PC-9 (cell line): ENCODE results near the gene EDRF1. TPM values are rescaled to one million over a fixed set of nuclear protein-coding genes. Genes with fewer than 3 reads are reported as not detected.

Source experiments
- BruUV-seq: library from RNA; stranded (reverse); fragments of 400-500 nt; replicated peaks from 2 replicates; lab custom pipeline; 2021; lab: Mats Ljungman, UMichigan
- CTCF ChIA-PET: fragments of 300-600 bp; sonication (Branson Sonifier 250); formaldehyde crosslinking; loops from one replicate; lab custom pipeline; 2022; ENCODE audit warnings: antibody characterized with exemption; lab: Charles Lee
- POLR2A ChIA-PET: fragments of 300-600 bp; sonication (Branson Sonifier 250); formaldehyde crosslinking; loops from one replicate; lab custom pipeline; 2022; ENCODE audit warnings: antibody characterized with exemption; ENCODE audit not compliant: unreplicated experiment; lab: Charles Lee
- DNase-seq, 2 experiments: peaks; one replicate each; pipeline versions ENCODE4 v3.0.0 to v3.0.0-alpha.2; 2015 to 2022; ENCODE audit warnings: mixed read lengths in 1 of 2
- H2AFZ ChIP-seq: fragments of 200-600 bp; sonication (generic); 2 replicates; pipeline ENCODE4 v1.8.1; 2017; ENCODE audit warnings: antibody characterized with exemption
- H3F3A ChIP-seq: fragments of 200-600 bp; sonication (generic); 2 replicates; pipeline ENCODE4 v1.8.1; 2017; ENCODE audit warnings: antibody characterized with exemption, mild to moderate bottlenecking, low read depth; ENCODE audit not compliant: insufficient read depth
- H3K27ac ChIP-seq: fragments of 200-600 bp; sonication (generic); 2 replicates; pipeline ENCODE4 v1.6.1; 2016; ENCODE audit warnings: mixed run types
- H3K27me3 ChIP-seq: fragments of 200-600 bp; sonication (generic); 2 replicates; pipeline ENCODE4 v1.6.1; 2016; ENCODE audit warnings: low read depth, mixed run types; ENCODE audit not compliant: insufficient read depth
- H3K36me3 ChIP-seq: fragments of 200-600 bp; sonication (generic); 2 replicates; pipeline ENCODE4 v1.6.1; 2016; ENCODE audit warnings: low read depth, mixed run types
- H3K4me1 ChIP-seq: fragments of 200-600 bp; sonication (generic); replicated peaks from 2 replicates; pipeline ENCODE4 v1.6.1; 2016; ENCODE audit warnings: mixed run types; ENCODE audit not compliant: insufficient read depth
- H3K4me2 ChIP-seq: fragments of 200-600 bp; sonication (generic); 2 replicates; pipeline ENCODE4 v1.6.1; 2017; ENCODE audit warnings: mixed run types
- H3K4me3 ChIP-seq: fragments of 200-600 bp; sonication (generic); 2 replicates; pipeline ENCODE4 v1.6.1; 2016; ENCODE audit warnings: mixed run types
- H3K79me2 ChIP-seq: fragments of 200-600 bp; sonication (generic); 2 replicates; pipeline ENCODE4 v1.6.1; 2017; ENCODE audit warnings: low read depth, mixed run types
- H3K9me2 ChIP-seq: fragments of 200-600 bp; sonication (generic); 2 replicates; pipeline ENCODE4 v1.8.1; 2017; ENCODE audit warnings: mild to moderate bottlenecking; ENCODE audit not compliant: insufficient read depth
- H3K9me3 ChIP-seq: fragments of 200-600 bp; sonication (generic); 2 replicates; pipeline ENCODE4 v1.8.1; 2016; ENCODE audit warnings: low read depth; ENCODE audit not compliant: insufficient read depth
- H4K20me1 ChIP-seq: fragments of 200-600 bp; sonication (generic); 2 replicates; pipeline ENCODE4 v1.8.1; 2017; ENCODE audit not compliant: insufficient read depth
- CTCF ChIP-seq: fragments of 200-600 bp; sonication (generic); conservative IDR thresholded peaks from 2 replicates; pipeline ENCODE4 v1.6.1; 2017; ENCODE audit warnings: mixed run types, antibody characterized with exemption, mild to moderate bottlenecking, moderate library complexity
- EZH2 ChIP-seq: fragments of 200-600 bp; sonication (generic); IDR thresholded peaks from 2 replicates; pipeline ENCODE4 v1.8.0; 2017; ENCODE audit warnings: antibody characterized with exemption, low read depth
- intact Hi-C: fragments of 100-400 bp; cut with micrococcal nuclease; formaldehyde crosslinking; loops from one replicate; pipeline ENCODE4 v1.10.0; 2022; ENCODE audit not compliant: unreplicated experiment
- total RNA-seq: library from RNA; stranded (reverse); gene quantifications from 2 replicates; pipeline ENCODE4 v1.2.3, GENCODE V29; 2021

The EDRF1 gene
- total RNA-seq, 1 experiment from 2014 or later = 21.7 TPM

GRCh38 chr10:125738206-125738605, 18.7 kb downstream of the EDRF1 start:
- BruUV-seq = no TSS peak
- Histone ChIP-seq H4K20me1 (no peaks in the 10 kb centered on the region; the same call in 1 of the 2 replicates), H2AFZ (no peak overlapping the region)

GRCh38 chr10:125739994-125740679, 20.6 kb downstream of the EDRF1 start:
- H3K27ac ChIP-seq = no peak overlapping the region
- no peaks in the 10 kb centered on the region; the same call in 1 of the 2 replicates for H4K20me1 ChIP-seq
- no peaks in the 10 kb centered on the region for H3F3A ChIP-seq
- H3K36me3 ChIP-seq = peaks cover 16% of the 10 kb centered on the region; the same call in 1 of the 2 replicates
- no peak overlapping the region for H3K4me2 ChIP-seq
- no peaks in the 10 kb centered on the region for H3K79me2 ChIP-seq
- intact Hi-C loops = no loop called here
- H2AFZ ChIP-seq = no peak overlapping the region
- no peak overlapping the region for H3K4me3 ChIP-seq
- ChIA-PET CTCF (no interaction called here), POLR2A (interaction anchor here (0.6 kb wide), 1 partner anchor 909 kb away, joined by 4 read pairs; no protein-coding TSS in a partner anchor)
- H3K4me1 ChIP-seq = no peaks in the 10 kb centered on the region
- no peak for TF ChIP-seq CTCF
- no peak for TF ChIP-seq EZH2
- H3K9me3 ChIP-seq = no peaks in the 10 kb centered on the region
- BruUV-seq = no TSS peak
- DNase-seq = no peak
- H3K9me2 ChIP-seq = no peaks in the 10 kb centered on the region
- H3K27me3 ChIP-seq = no peaks in the 10 kb centered on the region

More at GRCh38 chr10:125738206-125738605, 18.7 kb downstream of the EDRF1 start:
- H3K36me3 ChIP-seq = peaks cover 21% of the 10 kb centered on the region; the same call in 1 of the 2 replicates
- no peak overlapping the region for H3K27ac ChIP-seq
- no peaks in the 10 kb centered on the region for H3K79me2 ChIP-seq
- no peaks in the 10 kb centered on the region for H3K9me3 ChIP-seq
- no peaks in the 10 kb centered on the region for H3F3A ChIP-seq
- H3K9me2 ChIP-seq = no peaks in the 10 kb centered on the region
- H3K4me3 ChIP-seq = no peak overlapping the region
- no peak overlapping the region for H3K4me2 ChIP-seq
- no peak for TF ChIP-seq EZH2
- no peak for TF ChIP-seq CTCF
- intact Hi-C loops = no loop called here
- ChIA-PET POLR2A (no interaction called here), CTCF (no interaction called here)
- no peak for DNase-seq
- no peaks in the 10 kb centered on the region for H3K4me1 ChIP-seq
- no peaks in the 10 kb centered on the region for H3K27me3 ChIP-seq

- ChIA-PET POLR2A (no interaction called here), CTCF (no interaction called here)
- H3K4me2 ChIP-seq = no peak overlapping the region
- no peaks in the 10 kb centered on the region; the same call in 1 of the 2 replicates for H4K20me1 ChIP-seq
- H3K79me2 ChIP-seq = no peaks in the 10 kb centered on the region
- H3F3A ChIP-seq = no peaks in the 10 kb centered on the region
- no peaks in the 10 kb centered on the region for H3K4me1 ChIP-seq
- no peaks in the 10 kb centered on the region for H3K27me3 ChIP-seq
- H3K27ac ChIP-seq = no peak overlapping the region
- no peak overlapping the region for H2AFZ ChIP-seq
- no peaks in the 10 kb centered on the region for H3K9me2 ChIP-seq
- intact Hi-C loops = no loop called here
- no peaks in the 10 kb centered on the region for H3K9me3 ChIP-seq
- BruUV-seq = no TSS peak
- no peak for DNase-seq
- H3K36me3 ChIP-seq = peaks cover 17% of the 10 kb centered on the region; the same call in 1 of the 2 replicates
- H3K4me3 ChIP-seq = no peak overlapping the region
- peak; percentile 31; the same call in 1 of the 2 replicates for TF ChIP-seq CTCF
- no peak for TF ChIP-seq EZH2
Measured at GRCh38 chr10:125742465-125742864, 23.0 kb downstream of the EDRF1 start.
